Gastroesophageal sphincter (tissue), 3 donors: ENCODE data around the gene RCCD1.

ENCODE experiments used
- POLR2A ChIP-seq, 2 donors: fragments of 450-650 bp; IDR thresholded peaks; one replicate each; pipeline ENCODE4 v1.6.1; 2017; ENCODE audit warnings: antibody characterized with exemption in 2 of 2, mild to moderate bottlenecking in 2 of 2, moderate library complexity in 1 of 2
- TF ChIP-seq, protein P1 (sequence below), 4 experiments: fragments of 200-600 bp in 2 of 4; fragments of 450-650 bp in 2 of 4; sonication (generic) in 1 of 4; IDR thresholded peaks; one replicate each; pipeline ENCODE4 v1.5.1; 2017 to 2019; ENCODE audit warnings: antibody characterized with exemption in 4 of 4, mild to moderate bottlenecking in 2 of 4, moderate library complexity in 2 of 4

DNA sequence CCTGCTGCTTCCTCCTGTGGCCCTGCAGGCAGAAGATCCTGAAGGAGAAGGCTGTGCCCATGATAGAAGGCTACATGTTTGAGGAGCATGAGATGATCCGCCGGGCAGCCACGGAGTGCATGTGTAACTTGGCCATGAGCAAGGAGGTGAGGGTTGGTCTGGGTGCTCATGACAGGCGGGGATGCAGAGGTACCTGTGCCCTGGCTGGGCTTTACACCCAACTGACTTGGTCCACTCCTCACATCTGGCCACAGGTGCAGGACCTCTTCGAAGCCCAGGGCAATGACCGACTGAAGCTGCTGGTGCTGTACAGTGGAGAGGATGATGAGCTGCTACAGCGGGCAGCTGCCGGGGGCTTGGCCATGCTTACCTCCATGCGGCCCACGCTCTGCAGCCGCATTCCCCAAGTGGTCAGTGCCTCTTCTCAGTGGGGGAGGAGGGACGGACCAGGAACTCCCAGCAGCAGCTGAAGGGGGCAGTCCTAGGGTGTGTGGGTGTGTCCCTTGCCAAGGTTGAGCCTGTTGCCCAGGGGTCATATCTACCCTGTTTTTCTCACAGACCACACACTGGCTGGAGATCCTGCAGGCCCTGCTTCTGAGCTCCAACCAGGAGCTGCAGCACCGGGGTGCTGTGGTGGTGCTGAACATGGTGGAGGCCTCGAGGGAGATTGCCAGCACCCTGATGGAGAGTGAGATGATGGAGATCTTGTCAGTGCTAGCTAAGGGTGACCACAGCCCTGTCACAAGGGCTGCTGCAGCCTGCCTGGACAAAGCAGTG lies 1.6 kb upstream of the RCCD1 start:
- TF ChIP-seq POLR2A (IDR thresholded peaks at IDR 0.05): no peak
- TF ChIP-seq, protein P1, sequence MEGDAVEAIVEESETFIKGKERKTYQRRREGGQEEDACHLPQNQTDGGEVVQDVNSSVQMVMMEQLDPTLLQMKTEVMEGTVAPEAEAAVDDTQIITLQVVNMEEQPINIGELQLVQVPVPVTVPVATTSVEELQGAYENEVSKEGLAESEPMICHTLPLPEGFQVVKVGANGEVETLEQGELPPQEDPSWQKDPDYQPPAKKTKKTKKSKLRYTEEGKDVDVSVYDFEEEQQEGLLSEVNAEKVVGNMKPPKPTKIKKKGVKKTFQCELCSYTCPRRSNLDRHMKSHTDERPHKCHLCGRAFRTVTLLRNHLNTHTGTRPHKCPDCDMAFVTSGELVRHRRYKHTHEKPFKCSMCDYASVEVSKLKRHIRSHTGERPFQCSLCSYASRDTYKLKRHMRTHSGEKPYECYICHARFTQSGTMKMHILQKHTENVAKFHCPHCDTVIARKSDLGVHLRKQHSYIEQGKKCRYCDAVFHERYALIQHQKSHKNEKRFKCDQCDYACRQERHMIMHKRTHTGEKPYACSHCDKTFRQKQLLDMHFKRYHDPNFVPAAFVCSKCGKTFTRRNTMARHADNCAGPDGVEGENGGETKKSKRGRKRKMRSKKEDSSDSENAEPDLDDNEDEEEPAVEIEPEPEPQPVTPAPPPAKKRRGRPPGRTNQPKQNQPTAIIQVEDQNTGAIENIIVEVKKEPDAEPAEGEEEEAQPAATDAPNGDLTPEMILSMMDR (IDR thresholded peaks at IDR 0.05): no peak
